Neuron (in vitro differentiated cells): ENCODE measurements around the gene TMEM132C.

Experiments used
- H2AFZ ChIP-seq: one replicate; pipeline ENCODE4 v1.6.1; 2013; ENCODE audit warnings: low read depth, mild to moderate bottlenecking, inconsistent platforms, low read length, moderate library complexity
- H3K27me3 ChIP-seq: one replicate; pipeline ENCODE4 v1.6.1; 2013; ENCODE audit warnings: low read length; ENCODE audit not compliant: insufficient read depth
- H3K36me3 ChIP-seq: one replicate; pipeline ENCODE4 v1.6.1; 2013; ENCODE audit warnings: low read length; ENCODE audit not compliant: insufficient read depth
- H3K4me1 ChIP-seq: one replicate; pipeline ENCODE4 v1.6.1; 2013; ENCODE audit warnings: low read length; ENCODE audit not compliant: insufficient read depth
- H3K4me3 ChIP-seq: 2 replicates; pipeline ENCODE4 v1.5.1; 2013; ENCODE audit warnings: mild to moderate bottlenecking, low read length, moderate library complexity
- H3K9me3 ChIP-seq: one replicate; pipeline ENCODE4 v1.6.1; 2013; ENCODE audit warnings: low read length

The TMEM132C gene

GRCh38 chr12:128543971-128544370 is 277.0 kb downstream of the TMEM132C start:
- Histone ChIP-seq H3K36me3 (no peaks in the 10 kb centered on the region), H2AFZ (no peak overlapping the region), H3K4me3 (no peak overlapping the region), H3K4me1 (no peaks in the 10 kb centered on the region), H3K27me3 (no peaks in the 10 kb centered on the region), H3K9me3 (no peaks in the 10 kb centered on the region)

- H3K4me1 ChIP-seq: peaks cover 17% of the 10 kb centered on the region
- H3K36me3 ChIP-seq: no peaks in the 10 kb centered on the region
- H3K4me3 ChIP-seq: no peak overlapping the region
- no peak overlapping the region for H2AFZ ChIP-seq
- no peaks in the 10 kb centered on the region for H3K27me3 ChIP-seq
- H3K9me3 ChIP-seq: no peaks in the 10 kb centered on the region
Measured at GRCh38 chr12:128548949-128549348, 282.0 kb downstream of the TMEM132C start.

- Histone ChIP-seq H3K9me3 (no peaks in the 10 kb centered on the region), H2AFZ (no peak overlapping the region), H3K27me3 (no peaks in the 10 kb centered on the region), H3K36me3 (no peaks in the 10 kb centered on the region), H3K4me3 (no peak overlapping the region), H3K4me1 (peaks cover 17% of the 10 kb centered on the region)
Measured at GRCh38 chr12:128549601-128550218, 282.7 kb downstream of the TMEM132C start.

GRCh38 chr12:128551266-128551665 is 284.3 kb downstream of the TMEM132C start:
- no peak overlapping the region for H2AFZ ChIP-seq
- no peaks in the 10 kb centered on the region for H3K9me3 ChIP-seq
- no peaks in the 10 kb centered on the region for H3K27me3 ChIP-seq
- no peak overlapping the region for H3K4me3 ChIP-seq
- peaks cover 17% of the 10 kb centered on the region for H3K4me1 ChIP-seq
- no peaks in the 10 kb centered on the region for H3K36me3 ChIP-seq

- Histone ChIP-seq H3K27me3 (no peaks in the 10 kb centered on the region), H3K36me3 (no peaks in the 10 kb centered on the region), H3K9me3 (no peaks in the 10 kb centered on the region), H3K4me3 (no peak overlapping the region), H3K4me1 (peaks cover 17% of the 10 kb centered on the region), H2AFZ (no peak overlapping the region)
Measured at GRCh38 chr12:128554546-128555304, 287.8 kb downstream of the TMEM132C start.

- Histone ChIP-seq H3K27me3 (no peaks in the 10 kb centered on the region), H3K36me3 (no peaks in the 10 kb centered on the region), H3K4me1 (no peaks in the 10 kb centered on the region), H3K9me3 (no peaks in the 10 kb centered on the region), H2AFZ (no peak overlapping the region), H3K4me3 (no peak overlapping the region)
Measured at GRCh38 chr12:128557231-128557630, 290.3 kb downstream of the TMEM132C start.

GRCh38 chr12:128564956-128565355 is 298.0 kb downstream of the TMEM132C start:
- Histone ChIP-seq H2AFZ (no peak overlapping the region), H3K36me3 (no peaks in the 10 kb centered on the region), H3K27me3 (no peaks in the 10 kb centered on the region), H3K4me3 (no peak overlapping the region), H3K9me3 (no peaks in the 10 kb centered on the region), H3K4me1 (no peaks in the 10 kb centered on the region)

GRCh38 chr12:128567730-128568129 is 300.8 kb downstream of the TMEM132C start:
- no peak overlapping the region for H3K4me3 ChIP-seq
- no peak overlapping the region for H2AFZ ChIP-seq
- H3K9me3 ChIP-seq: peaks cover 5% of the 10 kb centered on the region
- H3K27me3 ChIP-seq: no peaks in the 10 kb centered on the region
- peaks cover 5% of the 10 kb centered on the region for H3K4me1 ChIP-seq
- no peaks in the 10 kb centered on the region for H3K36me3 ChIP-seq

- Histone ChIP-seq H3K4me1 (peaks cover 5% of the 10 kb centered on the region), H3K27me3 (no peaks in the 10 kb centered on the region), H3K4me3 (no peak overlapping the region), H3K9me3 (peaks cover 5% of the 10 kb centered on the region), H3K36me3 (no peaks in the 10 kb centered on the region), H2AFZ (no peak overlapping the region)
Measured at GRCh38 chr12:128570191-128571065, 303.5 kb downstream of the TMEM132C start.

- Histone ChIP-seq H3K9me3 (peaks cover 5% of the 10 kb centered on the region), H3K4me1 (peaks cover 5% of the 10 kb centered on the region), H3K36me3 (no peaks in the 10 kb centered on the region), H2AFZ (no peak overlapping the region), H3K27me3 (no peaks in the 10 kb centered on the region), H3K4me3 (no peak overlapping the region)
Measured at GRCh38 chr12:128571906-128572810, 305.2 kb downstream of the TMEM132C start.

GRCh38 chr12:128573907-128574306 is 306.9 kb downstream of the TMEM132C start:
- H3K4me3 ChIP-seq: no peak overlapping the region
- H3K4me1 ChIP-seq: peaks cover 5% of the 10 kb centered on the region
- H3K9me3 ChIP-seq: peaks cover 5% of the 10 kb centered on the region
- H3K36me3 ChIP-seq: no peaks in the 10 kb centered on the region
- no peak overlapping the region for H2AFZ ChIP-seq
- no peaks in the 10 kb centered on the region for H3K27me3 ChIP-seq

GRCh38 chr12:128578045-128578444 is 311.1 kb downstream of the TMEM132C start:
- no peak overlapping the region for H2AFZ ChIP-seq
- no peaks in the 10 kb centered on the region for H3K27me3 ChIP-seq
- H3K4me3 ChIP-seq: no peak overlapping the region
- no peaks in the 10 kb centered on the region for H3K9me3 ChIP-seq
- no peaks in the 10 kb centered on the region for H3K4me1 ChIP-seq
- no peaks in the 10 kb centered on the region for H3K36me3 ChIP-seq
